Loucy (cell line): Measurements from ENCODE around the gene PTPN2.
"Not testable (repeated sequence)": the region's sequence is repeated elsewhere in the genome, so short reads cannot be mapped to it uniquely, and the experiment has no call there.

ENCODE experiments used
- H2AFZ ChIP-seq: fragments of 200-600 bp; sonication (generic); 2 replicates; pipeline ENCODE4 v1.6.0; 2016; ENCODE audit warnings: antibody characterized with exemption, mild to moderate bottlenecking, low read length, moderate library complexity
- H3F3A ChIP-seq: fragments of 200-600 bp; 2 replicates; pipeline ENCODE4 v1.6.0; 2016; ENCODE audit warnings: antibody characterized with exemption, low read depth, mild to moderate bottlenecking
- H3K27me3 ChIP-seq: fragments of 200-600 bp; sonication (generic); 2 replicates; pipeline ENCODE4 v1.6.1; 2014; ENCODE audit warnings: low read length, mild to moderate bottlenecking; ENCODE audit not compliant: insufficient read depth, poor library complexity, severe bottlenecking
- H3K36me3 ChIP-seq: fragments of 200-600 bp; sonication (generic); 2 replicates; pipeline ENCODE4 v1.6.1; 2016; ENCODE audit warnings: low read length; ENCODE audit not compliant: insufficient read depth
- H3K4me1 ChIP-seq: fragments of 200-600 bp; sonication (generic); 2 replicates; pipeline ENCODE4 v1.5.1; 2014; ENCODE audit warnings: low read length, mild to moderate bottlenecking; ENCODE audit not compliant: insufficient read depth, poor library complexity, severe bottlenecking
- H3K4me2 ChIP-seq: fragments of 200-600 bp; sonication (generic); 2 replicates; pipeline ENCODE4 v1.6.0; 2014; ENCODE audit warnings: antibody characterized with exemption, low read length, low read depth, mild to moderate bottlenecking; ENCODE audit not compliant: poor library complexity, severe bottlenecking
- H3K4me3 ChIP-seq: fragments of 200-600 bp; sonication (generic); 2 replicates; pipeline ENCODE4 v1.5.1; 2014; ENCODE audit warnings: low read length, mild to moderate bottlenecking, mixed read lengths; ENCODE audit not compliant: poor library complexity, severe bottlenecking
- H3K79me2 ChIP-seq: fragments of 200-600 bp; sonication (generic); 2 replicates; pipeline ENCODE4 v1.6.1; 2014; ENCODE audit warnings: low read length; ENCODE audit not compliant: insufficient read depth
- H3K9ac ChIP-seq: fragments of 200-600 bp; sonication (generic); 2 replicates; pipeline ENCODE4 v1.6.0; 2014; ENCODE audit warnings: mild to moderate bottlenecking, low read depth, low read length, moderate library complexity; ENCODE audit not compliant: poor library complexity, severe bottlenecking
- H3K9me2 ChIP-seq: fragments of 200-600 bp; sonication (generic); replicated peaks from 2 replicates; pipeline ENCODE4 v1.6.1; 2016; ENCODE audit warnings: low read depth, low read length, mixed read lengths
- H3K9me3 ChIP-seq: fragments of 200-600 bp; sonication (generic); 2 replicates; pipeline ENCODE4 v1.6.1; 2014; ENCODE audit warnings: mild to moderate bottlenecking, antibody characterized with exemption, low read length, low read depth; ENCODE audit not compliant: insufficient read depth
- H4K20me1 ChIP-seq: fragments of 200-600 bp; sonication (generic); 2 replicates; pipeline ENCODE4 v1.6.0; 2014; ENCODE audit warnings: antibody characterized with exemption, low read length, mild to moderate bottlenecking; ENCODE audit not compliant: insufficient read depth, poor library complexity, severe bottlenecking
- EZH2phosphoT487 ChIP-seq: fragments of 200-600 bp; IDR thresholded peaks from 2 replicates; pipeline ENCODE4 v1.6.1; 2018; ENCODE audit warnings: antibody characterized with exemption, mild to moderate bottlenecking, moderate library complexity, borderline replicate concordance
- TF ChIP-seq, protein P1 (sequence below): fragments of 200-600 bp; sonication (generic); conservative IDR thresholded peaks from 2 replicates; pipeline ENCODE4 v1.5.1; 2014; ENCODE audit warnings: mild to moderate bottlenecking, antibody characterized with exemption, low read length

Gene PTPN2

DNA sequence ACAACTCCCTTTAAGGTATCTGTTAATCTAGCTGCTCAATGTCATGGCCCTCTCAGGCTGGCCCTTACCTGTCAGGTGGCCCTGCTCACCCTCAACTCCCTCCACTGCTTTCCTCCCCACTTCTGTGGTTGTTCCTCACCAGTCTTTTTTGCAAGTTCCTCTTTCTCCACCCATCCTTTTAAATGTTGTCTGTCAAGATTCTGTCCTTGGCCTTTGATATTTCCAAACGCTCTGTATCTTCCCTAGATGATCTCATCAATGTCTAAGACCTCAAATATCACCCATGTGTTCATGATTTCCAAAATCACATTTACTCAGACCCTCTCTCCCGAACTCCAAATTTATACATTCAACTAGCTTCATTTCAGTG, 3.5 kb downstream of the PTPN2 start:
- Histone ChIP-seq H3K9me3 (no peaks in the 10 kb centered on the region), H3K4me2 (peak overlapping the region; percentile 99), H3K36me3 (no peaks in the 10 kb centered on the region), H3K9ac (peak overlapping the region; percentile 33), H3K79me2 (peaks cover 86% of the 10 kb centered on the region), H3K4me3 (peak overlapping the region; percentile 41), H3K4me1 (peaks cover 55% of the 10 kb centered on the region), H3K27me3 (no peaks in the 10 kb centered on the region), H4K20me1 (peaks cover 42% of the 10 kb centered on the region), H2AFZ (no peak overlapping the region), H3F3A (peaks cover 5% of the 10 kb centered on the region; the same call in 1 of the 2 replicates), H3K9me2 (no peaks in the 10 kb centered on the region)
- no peak for TF ChIP-seq EZH2phosphoT487
- TF ChIP-seq, protein P1, sequence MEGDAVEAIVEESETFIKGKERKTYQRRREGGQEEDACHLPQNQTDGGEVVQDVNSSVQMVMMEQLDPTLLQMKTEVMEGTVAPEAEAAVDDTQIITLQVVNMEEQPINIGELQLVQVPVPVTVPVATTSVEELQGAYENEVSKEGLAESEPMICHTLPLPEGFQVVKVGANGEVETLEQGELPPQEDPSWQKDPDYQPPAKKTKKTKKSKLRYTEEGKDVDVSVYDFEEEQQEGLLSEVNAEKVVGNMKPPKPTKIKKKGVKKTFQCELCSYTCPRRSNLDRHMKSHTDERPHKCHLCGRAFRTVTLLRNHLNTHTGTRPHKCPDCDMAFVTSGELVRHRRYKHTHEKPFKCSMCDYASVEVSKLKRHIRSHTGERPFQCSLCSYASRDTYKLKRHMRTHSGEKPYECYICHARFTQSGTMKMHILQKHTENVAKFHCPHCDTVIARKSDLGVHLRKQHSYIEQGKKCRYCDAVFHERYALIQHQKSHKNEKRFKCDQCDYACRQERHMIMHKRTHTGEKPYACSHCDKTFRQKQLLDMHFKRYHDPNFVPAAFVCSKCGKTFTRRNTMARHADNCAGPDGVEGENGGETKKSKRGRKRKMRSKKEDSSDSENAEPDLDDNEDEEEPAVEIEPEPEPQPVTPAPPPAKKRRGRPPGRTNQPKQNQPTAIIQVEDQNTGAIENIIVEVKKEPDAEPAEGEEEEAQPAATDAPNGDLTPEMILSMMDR: no peak

DNA sequence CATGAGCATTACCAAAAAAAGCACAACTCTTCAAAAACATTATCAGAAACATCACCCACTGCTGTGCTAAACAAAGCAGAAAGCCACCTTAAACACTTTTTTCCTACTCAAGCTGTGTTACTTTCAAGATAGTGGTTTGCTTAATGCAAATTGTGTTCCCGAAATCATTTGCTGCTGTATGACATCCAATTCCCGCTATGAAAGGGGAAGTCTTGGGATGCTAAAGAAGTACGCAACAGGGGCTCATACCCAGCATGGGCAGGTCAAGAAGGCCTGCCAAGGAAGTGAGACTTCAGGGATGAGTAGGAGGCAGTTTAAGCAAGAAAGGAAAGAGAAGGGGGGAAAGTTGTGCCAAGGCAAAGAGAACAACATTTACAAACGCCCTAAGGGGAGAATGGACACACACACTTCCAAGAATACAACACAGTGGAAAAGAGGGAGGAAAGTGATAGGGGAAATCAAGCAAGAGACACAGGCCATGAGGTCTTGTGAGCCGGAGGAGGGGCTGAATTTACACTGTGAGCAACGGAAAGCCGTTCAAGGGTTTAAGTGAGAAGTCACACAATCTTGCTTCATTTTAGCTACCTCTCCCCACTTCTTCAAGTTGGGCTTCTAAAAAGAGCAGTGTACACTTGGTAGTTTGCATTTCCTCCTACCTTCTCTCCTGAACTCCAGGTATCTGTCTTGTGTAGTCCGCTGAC, 4.0 kb downstream of the PTPN2 start:
- H3K4me1 ChIP-seq: peaks cover 55% of the 10 kb centered on the region
- no peaks in the 10 kb centered on the region for H3K9me3 ChIP-seq
- TF ChIP-seq EZH2phosphoT487: no peak
- TF ChIP-seq, protein P1: no peak
- peak overlapping the region; percentile 27 for H3K9ac ChIP-seq
- H3K27me3 ChIP-seq: no peaks in the 10 kb centered on the region
- peak overlapping the region; percentile 99 for H3K4me2 ChIP-seq
- peaks cover 42% of the 10 kb centered on the region for H4K20me1 ChIP-seq
- no peak overlapping the region for H2AFZ ChIP-seq
- peaks cover 89% of the 10 kb centered on the region for H3K79me2 ChIP-seq
- no peaks in the 10 kb centered on the region for H3F3A ChIP-seq
- peak overlapping the region; percentile 41 for H3K4me3 ChIP-seq
- no peaks in the 10 kb centered on the region for H3K9me2 ChIP-seq
- no peaks in the 10 kb centered on the region for H3K36me3 ChIP-seq

DNA sequence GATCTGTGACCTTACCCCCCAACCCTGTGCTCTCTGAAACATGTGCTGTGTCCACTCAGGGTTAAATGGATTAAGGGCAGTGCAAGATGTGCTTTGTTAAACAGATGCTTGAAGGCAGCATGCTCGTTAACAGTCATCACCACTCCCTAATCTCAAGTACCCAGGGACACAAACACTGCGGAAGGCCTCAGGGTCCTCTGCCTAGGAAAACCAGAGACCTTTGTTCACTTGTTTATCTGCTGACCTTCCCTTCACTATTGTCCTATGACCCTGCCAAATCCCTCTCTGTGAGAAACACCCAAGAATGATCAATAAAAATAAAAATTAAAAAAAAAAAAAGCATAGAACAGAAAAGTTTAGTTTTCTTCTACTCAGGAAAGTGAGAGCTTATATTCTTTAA, 9.0 kb downstream of the PTPN2 start:
- peaks cover 22% of the 10 kb centered on the region for H4K20me1 ChIP-seq
- not testable (repeated sequence) for H3K36me3 ChIP-seq

DNA sequence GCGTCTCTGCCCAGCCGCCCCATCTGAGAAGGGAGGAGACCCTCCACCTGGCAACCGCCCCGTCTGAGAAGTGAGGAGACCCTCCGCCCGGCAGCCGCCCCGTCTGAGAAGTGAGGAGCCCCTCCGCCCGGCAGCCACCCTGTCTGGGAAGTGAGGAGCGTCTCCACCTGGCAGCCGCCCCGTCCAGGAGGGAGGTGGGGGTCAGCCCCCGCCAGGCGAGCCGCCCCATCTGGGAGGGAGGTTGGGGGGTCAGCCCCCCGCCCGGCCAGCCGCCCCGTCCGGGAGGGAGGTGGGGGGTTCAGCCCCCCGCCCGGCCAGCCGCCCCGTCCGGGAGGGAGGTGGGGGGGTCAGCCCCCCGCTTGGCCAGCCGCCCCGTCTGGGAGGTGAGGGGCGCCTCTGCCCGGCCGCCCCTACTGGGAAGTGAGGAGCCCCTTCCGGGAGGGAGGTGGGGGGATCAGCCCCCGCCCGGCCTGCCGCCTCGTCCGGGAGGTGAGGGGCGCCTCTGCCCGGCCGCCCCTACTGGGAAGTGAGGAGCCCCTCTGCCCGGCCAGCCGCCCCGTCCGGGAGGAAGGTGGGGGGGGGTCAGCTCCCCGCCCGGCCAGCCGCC, 10.0 kb downstream of the PTPN2 start:
- not testable (repeated sequence) for H3K9ac ChIP-seq, H3K4me3 ChIP-seq, H2AFZ ChIP-seq, H3K9me2 ChIP-seq, H3K4me2 ChIP-seq, H3K36me3 ChIP-seq, H3K9me3 ChIP-seq, H3F3A ChIP-seq, H3K27me3 ChIP-seq
- peaks cover 63% of the 10 kb centered on the region for H3K79me2 ChIP-seq
- peaks cover 18% of the 10 kb centered on the region for H4K20me1 ChIP-seq
- peaks cover 10% of the 10 kb centered on the region for H3K4me1 ChIP-seq

More for the DNA sequence above, 9.0 kb downstream of the PTPN2 start:
- H3F3A ChIP-seq, H3K9ac ChIP-seq, H3K4me3 ChIP-seq, H3K4me2 ChIP-seq, H3K27me3 ChIP-seq, H3K9me3 ChIP-seq, H2AFZ ChIP-seq, H3K9me2 ChIP-seq: not testable (repeated sequence)
- Histone ChIP-seq H3K79me2 (peaks cover 68% of the 10 kb centered on the region), H3K4me1 (peaks cover 19% of the 10 kb centered on the region)
